ENCODE data around the gene TAOK3. TPM values are rescaled to one million over a fixed set of nuclear protein-coding genes. Genes with fewer than 3 reads are reported as not detected.
A peak's percentile ranks its signal among the peaks of the same experiment; 100 is the strongest.

Gene TAOK3
- total RNA-seq, 1 donor, result 27.8 TPM

DNA sequence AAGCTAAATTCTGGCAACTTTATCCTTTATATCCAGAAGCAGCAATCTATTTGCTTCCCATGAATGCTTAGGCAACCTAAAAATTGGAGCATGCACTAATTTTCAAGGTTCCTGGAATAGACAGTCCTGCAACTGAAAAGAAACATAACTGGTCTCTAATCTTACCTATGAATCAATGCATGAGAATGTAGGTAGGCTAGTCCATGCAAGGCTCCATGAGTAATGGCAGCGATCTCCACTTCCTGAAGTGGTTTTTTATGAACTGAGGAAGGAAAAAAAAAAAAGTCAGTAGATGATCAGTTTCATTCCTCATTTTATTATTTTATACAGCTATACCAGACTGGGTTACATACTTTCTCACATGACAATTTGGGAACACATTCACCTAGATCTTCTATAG is 134.8 kb downstream of the TAOK3 start:
- peak; percentile 42 for DNase-seq (ENCODE audit: low read depth)
- no peak for TF ChIP-seq CTCF (IDR thresholded peaks at IDR 0.05; ENCODE audit: insufficient read depth, low read length)
- H3K4me3 ChIP-seq (ENCODE audit: low read depth, low read length), result no peak overlapping the region

DNA sequence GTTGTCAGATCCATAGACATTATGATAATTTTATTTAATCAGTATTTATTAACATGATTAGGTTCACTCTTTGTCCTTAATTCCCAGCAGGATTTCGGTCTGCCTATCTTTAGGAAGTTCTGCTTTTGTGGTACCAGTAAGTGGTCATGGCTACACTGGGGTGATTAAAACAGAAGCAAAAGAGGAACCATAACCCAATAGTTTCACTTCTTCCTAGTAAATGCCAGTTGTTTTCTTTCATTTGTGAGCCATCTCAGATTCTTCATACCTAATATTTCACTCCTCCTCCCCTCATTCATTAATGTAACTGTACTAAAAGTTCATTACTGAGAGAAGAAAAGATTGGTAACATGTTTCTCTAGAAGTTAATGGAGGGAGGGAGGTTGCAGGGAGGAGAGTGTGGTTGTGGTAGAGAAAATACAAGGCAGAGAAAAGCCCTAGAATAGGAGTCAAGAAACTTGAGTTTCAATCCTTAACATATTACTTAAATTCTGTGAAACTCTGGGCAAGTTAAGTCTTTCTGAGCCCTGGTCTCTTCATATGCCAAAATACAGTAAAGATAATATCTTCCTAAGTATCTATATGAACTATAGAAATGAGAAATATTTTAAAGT is 135.5 kb downstream of the TAOK3 start:
- H3K4me3 ChIP-seq (ENCODE audit: low read depth, low read length), result no peak overlapping the region
- TF ChIP-seq CTCF (IDR thresholded peaks at IDR 0.05; ENCODE audit: insufficient read depth, low read length), result no peak
- DNase-seq (ENCODE audit: low read depth), result no peak

DNA sequence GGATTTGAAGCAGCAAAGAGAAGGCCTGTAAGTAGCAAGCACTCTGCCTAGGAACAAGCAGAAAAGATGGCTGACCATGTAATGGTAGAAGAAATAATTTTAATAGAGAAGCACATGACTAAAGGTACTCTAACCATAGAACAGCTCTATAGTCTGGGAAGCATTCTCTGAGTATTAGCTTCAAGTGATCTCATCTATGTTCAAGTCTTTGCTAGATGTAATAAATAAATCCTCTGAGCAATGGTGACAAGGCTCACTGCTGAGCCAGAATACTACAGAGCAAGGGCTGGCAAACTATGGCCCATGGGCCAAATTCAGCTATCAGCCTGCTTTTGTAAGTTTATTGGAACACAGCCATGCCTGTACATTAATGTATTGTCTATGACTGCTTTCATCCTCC is 152.0 kb downstream of the TAOK3 start:
- DNase-seq (ENCODE audit: low read depth), result no peak
- no peak overlapping the region for H3K4me3 ChIP-seq (ENCODE audit: low read depth, low read length)
- TF ChIP-seq CTCF (IDR thresholded peaks at IDR 0.05; ENCODE audit: insufficient read depth, low read length), result no peak

DNA sequence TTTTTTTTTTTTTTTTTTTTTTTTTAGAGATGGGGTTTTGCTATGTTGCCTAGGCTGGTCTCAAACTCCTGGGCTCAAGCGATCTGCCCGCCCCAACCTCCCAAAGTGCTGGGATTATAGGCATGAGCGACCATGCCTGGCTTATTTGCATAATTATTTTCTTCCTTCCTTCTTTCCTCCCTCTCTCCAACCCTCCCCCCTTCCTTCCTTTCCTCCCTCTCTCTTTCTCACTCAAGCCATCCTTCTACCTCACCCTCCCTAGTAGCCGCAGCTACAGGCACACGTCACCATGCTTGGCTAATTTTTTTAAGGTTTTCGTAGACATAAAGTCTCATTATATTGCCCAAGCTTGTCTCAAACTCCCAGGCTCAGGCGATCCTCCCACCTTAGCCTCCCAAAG is 152.9 kb downstream of the TAOK3 start:
- DNase-seq (ENCODE audit: low read depth), result no peak
- TF ChIP-seq CTCF (IDR thresholded peaks at IDR 0.05; ENCODE audit: insufficient read depth, low read length), result no peak
- no peak overlapping the region for H3K4me3 ChIP-seq (ENCODE audit: low read depth, low read length)

GRCh38 chr12:118219106-118219505 is 153.6 kb downstream of the TAOK3 start:
- TF ChIP-seq CTCF (IDR thresholded peaks at IDR 0.05; ENCODE audit: insufficient read depth, low read length), result no peak
- no peak overlapping the region for H3K4me3 ChIP-seq (ENCODE audit: low read depth, low read length)
- no peak for DNase-seq (ENCODE audit: low read depth)

DNA sequence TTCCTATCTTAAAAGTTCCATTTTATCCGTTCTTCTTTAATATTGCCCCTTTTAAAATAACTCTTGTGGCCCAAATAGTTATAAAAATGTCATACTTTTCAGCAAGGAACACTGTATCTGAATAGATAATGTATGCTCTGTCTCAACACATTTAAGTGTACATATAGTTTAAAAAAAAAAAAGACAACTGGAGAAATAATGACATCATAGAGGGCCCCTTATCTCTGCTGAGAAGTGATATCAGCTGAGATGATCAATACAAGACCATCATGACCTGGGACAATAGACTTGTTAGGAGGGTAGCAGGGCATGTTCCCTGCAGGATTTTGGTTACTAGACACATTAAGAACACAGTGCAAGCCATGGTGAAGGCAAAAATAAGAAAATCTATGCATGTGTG is 159.3 kb downstream of the TAOK3 start:
- no peak for DNase-seq (ENCODE audit: low read depth)
- no peak for TF ChIP-seq CTCF (IDR thresholded peaks at IDR 0.05; ENCODE audit: insufficient read depth, low read length)
- H3K4me3 ChIP-seq (ENCODE audit: low read depth, low read length), result no peak overlapping the region

GRCh38 chr12:118212606-118213005 is 160.1 kb downstream of the TAOK3 start:
- no peak overlapping the region for H3K4me3 ChIP-seq (ENCODE audit: low read depth, low read length)
- no peak for TF ChIP-seq CTCF (IDR thresholded peaks at IDR 0.05; ENCODE audit: insufficient read depth, low read length)
- DNase-seq (ENCODE audit: low read depth), result no peak

All from fibroblast of the aortic adventitia (primary cell).